NCI-H526 (cell line): ENCODE measurements around the gene UBE3B.

ENCODE experiments used
- DNase-seq, 2 experiments: peaks; one replicate each; lab custom pipeline; 2025; lab: John Stamatoyannopoulos, UW

UBE3B gene

GRCh38 chr12:109573029-109573913 lies 95.8 kb downstream of the UBE3B start, which contains the start of the genes MMAB and MVK:
Gene MMAB, minus strand, starts transcription at chr12:109573504. Its CDS starts 24 bp downstream, at chr12:109573480.
Gene MVK, plus strand, starts transcription at chr12:109573794. Its CDS starts 1,029 bp downstream, at chr12:109574823.
- peak; percentile 99 for DNase-seq

- DNase-seq: no peak
Observed at GRCh38 chr12:109573914-109574244, 96.4 kb downstream of the UBE3B start.

- DNase-seq: no peak
Observed at GRCh38 chr12:109575683-109576082, 98.2 kb downstream of the UBE3B start.

- no peak for DNase-seq
Observed at GRCh38 chr12:109577311-109577710, 99.9 kb downstream of the UBE3B start.

- DNase-seq: no peak
Observed at GRCh38 chr12:109578330-109578927, 101.0 kb downstream of the UBE3B start.

- DNase-seq: no peak
Observed at GRCh38 chr12:109579639-109580038, 102.2 kb downstream of the UBE3B start.

DNA sequence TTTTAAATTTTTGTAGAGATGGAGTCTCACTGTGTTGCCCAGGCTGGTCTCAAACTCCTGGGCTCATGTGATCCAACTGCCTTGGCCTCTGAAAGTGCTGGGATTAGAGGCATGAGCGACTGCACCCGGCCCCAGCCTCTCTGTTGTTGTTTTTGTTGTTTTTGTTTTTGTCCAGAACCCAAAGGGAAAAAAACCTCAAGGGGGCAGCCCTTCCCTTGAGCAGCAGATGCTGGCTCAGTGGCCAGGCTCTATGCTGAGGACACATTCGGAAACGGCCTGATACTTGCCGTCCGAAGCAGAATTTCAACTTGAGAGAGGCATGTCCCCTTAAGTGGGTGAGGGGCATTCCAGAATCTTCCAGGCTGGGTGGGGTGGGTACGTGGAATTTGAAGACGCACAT lies 102.8 kb downstream of the UBE3B start:
- DNase-seq: no peak

DNA sequence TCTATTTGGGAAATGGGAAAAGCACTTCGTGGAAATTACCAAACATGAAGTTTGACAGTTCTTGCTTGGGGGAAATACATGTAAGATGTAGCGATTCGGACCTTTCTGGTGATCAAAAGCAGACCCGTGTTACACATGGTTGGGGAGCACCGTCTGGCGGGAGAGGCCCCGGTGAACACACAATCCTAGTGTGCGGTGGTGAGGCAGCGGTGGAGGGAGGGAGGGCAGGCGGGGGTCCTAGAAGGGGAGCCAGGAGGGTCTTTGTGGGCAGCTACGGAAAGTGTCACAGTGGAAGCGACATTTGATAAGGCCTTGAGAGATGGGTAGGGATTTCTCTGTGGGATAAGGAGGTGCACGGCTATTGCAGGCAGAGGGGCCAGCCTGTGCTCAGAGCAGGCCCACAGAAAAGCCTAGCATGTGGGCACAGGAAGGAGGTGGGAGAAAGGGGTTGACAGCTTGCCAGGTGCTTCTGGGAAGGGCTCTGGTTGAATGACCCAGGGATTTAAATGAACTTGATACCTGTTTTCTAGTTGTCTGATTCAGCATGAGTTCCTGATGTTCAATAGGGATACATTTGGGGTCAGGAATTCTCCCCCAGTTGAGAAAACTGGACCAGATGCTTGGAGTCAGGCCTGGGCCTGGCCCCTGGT lies 103.4 kb downstream of the UBE3B start:
- DNase-seq: no peak

DNA sequence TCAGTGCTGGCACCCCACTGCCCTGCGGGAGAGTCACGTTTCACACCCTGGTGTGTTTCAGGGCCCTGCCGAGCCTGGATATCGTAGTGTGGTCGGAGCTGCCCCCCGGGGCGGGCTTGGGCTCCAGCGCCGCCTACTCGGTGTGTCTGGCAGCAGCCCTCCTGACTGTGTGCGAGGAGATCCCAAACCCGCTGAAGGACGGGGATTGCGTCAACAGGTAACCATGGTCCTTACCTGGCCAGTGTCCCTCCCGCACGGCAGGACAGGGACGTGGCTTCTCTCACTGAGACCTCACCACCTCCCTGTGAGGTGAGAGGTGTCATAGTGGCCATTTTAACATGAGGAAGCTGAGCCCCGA lies 103.9 kb downstream of the UBE3B start:
- DNase-seq: no peak

- DNase-seq: no peak
Observed at GRCh38 chr12:109581856-109582255, 104.4 kb downstream of the UBE3B start.

- DNase-seq: no peak
Observed at GRCh38 chr12:109582636-109583035, 105.2 kb downstream of the UBE3B start.

DNA sequence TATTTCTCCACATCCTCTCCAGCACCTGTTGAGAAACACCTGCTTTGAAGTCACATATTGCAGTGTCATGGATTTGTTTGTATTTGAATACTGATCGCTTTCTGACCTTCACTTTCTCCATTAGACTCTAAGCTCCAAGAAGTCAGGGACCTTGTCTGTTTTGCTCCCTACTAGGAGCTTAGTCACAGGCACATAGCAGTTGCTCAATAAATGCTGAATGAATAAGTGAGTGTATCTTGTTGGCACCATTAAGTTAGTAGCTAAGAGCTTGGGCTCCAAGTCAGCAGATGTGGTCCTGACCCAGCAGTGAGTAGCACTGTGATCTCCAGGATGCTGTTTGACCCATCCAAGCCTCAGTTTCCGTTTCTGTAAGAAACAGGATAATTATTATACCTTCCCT lies 106.3 kb downstream of the UBE3B start:
- peak in 1 of 2 experiments; percentile 32 for DNase-seq
